Measurements from ENCODE around the gene BHLHE41. TPM values are rescaled to one million over a fixed set of nuclear protein-coding genes. Genes with fewer than 3 reads are reported as not detected.

BHLHE41 gene
- total and polyA plus RNA-seq, 9 of the 15 experiments (the other 6 are each of a cell fraction or from before 2014, with no cell fraction given), result not detected

DNA sequence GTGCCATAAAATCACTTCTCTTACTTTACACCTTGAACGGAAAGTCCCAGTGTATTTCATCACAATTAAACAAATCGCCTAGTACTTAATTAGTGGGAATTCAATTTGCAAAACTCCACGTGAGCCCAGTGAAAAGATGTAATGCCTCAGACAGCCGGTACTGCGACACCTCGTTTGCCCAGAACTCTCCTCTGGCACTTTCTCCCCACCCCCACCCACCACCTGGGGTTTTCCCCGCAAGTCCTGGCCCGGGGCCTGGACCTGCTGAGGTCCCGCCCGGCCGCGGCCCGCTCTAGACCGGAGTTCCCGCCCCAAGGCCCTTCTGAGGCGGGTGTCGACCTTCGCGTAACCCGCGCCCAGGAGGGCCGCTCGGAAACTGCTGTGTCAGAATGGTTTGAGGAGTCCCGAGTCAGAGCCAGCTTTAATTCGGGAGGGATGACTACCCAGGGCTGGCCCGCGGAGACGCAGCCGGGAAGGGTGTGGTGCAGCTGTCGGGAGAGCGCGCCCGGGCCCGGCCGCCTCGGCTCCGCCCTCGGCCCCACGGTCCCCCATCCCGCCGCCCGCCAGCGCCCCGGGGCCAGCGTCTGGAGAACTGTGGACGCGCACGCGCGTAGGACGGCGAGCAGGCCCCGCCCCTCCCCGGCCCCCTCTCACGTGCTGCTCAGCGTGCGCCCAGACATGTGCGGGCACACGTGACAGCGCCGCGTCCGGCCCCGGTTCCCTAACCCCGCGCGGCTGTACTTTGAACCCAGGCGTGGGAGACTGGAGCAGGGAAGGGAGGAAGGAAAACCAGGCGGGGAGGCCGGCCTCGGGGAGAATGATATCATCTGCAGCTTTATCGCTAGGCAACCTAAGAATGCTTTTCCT, 10.8 kb downstream of the BHLHE41 start (continued):
- TF ChIP-seq, protein P1, sequence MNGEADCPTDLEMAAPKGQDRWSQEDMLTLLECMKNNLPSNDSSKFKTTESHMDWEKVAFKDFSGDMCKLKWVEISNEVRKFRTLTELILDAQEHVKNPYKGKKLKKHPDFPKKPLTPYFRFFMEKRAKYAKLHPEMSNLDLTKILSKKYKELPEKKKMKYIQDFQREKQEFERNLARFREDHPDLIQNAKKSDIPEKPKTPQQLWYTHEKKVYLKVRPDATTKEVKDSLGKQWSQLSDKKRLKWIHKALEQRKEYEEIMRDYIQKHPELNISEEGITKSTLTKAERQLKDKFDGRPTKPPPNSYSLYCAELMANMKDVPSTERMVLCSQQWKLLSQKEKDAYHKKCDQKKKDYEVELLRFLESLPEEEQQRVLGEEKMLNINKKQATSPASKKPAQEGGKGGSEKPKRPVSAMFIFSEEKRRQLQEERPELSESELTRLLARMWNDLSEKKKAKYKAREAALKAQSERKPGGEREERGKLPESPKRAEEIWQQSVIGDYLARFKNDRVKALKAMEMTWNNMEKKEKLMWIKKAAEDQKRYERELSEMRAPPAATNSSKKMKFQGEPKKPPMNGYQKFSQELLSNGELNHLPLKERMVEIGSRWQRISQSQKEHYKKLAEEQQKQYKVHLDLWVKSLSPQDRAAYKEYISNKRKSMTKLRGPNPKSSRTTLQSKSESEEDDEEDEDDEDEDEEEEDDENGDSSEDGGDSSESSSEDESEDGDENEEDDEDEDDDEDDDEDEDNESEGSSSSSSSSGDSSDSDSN (IDR thresholded peaks at IDR 0.05; ENCODE audit: borderline replicate concordance in 1 of 2, low read depth in 2 of 2, low read length in 2 of 2), result peak; percentile 53 to 80; a peak in 1 of 4 replicates
- TF ChIP-seq ZNF79 (CRISPR knock-in tag; IDR thresholded peaks at IDR 0.05; ENCODE audit: low read depth) (no peak), MEIS2 (IDR thresholded peaks at IDR 0.05; ENCODE audit: partially characterized antibody) (no peak), ZKSCAN1 (IDR thresholded peaks at IDR 0.05; ENCODE audit: low read depth, low read length) (no peak), NFXL1 (CRISPR knock-in tag; IDR thresholded peaks at IDR 0.05) (no peak), XRCC5 (IDR thresholded peaks at IDR 0.05; ENCODE audit: low read depth, low read length) (no peak), ZNF668 (CRISPR knock-in tag; IDR thresholded peaks at IDR 0.05) (no peak), ZNF586 (CRISPR knock-in tag; conservative IDR thresholded peaks at IDR 0.05) (no peak), KDM1A (IDR thresholded peaks at IDR 0.05) (no peak), C11orf30 (IDR thresholded peaks at IDR 0.05; ENCODE audit: low read depth) (peak; percentile 88), SMC3 (conservative IDR thresholded peaks at IDR 0.05; ENCODE audit: insufficient read depth, low read depth, low read length) (no peak), TGIF2 (CRISPR knock-in tag; IDR thresholded peaks at IDR 0.05) (no peak), ELF1 (tag; IDR thresholded peaks at IDR 0.05) (no peak), MEF2A (IDR thresholded peaks at IDR 0.05; ENCODE audit: control insufficient read depth, low read depth, low read length) (no peak)
- TF ChIP-seq, protein P2, sequence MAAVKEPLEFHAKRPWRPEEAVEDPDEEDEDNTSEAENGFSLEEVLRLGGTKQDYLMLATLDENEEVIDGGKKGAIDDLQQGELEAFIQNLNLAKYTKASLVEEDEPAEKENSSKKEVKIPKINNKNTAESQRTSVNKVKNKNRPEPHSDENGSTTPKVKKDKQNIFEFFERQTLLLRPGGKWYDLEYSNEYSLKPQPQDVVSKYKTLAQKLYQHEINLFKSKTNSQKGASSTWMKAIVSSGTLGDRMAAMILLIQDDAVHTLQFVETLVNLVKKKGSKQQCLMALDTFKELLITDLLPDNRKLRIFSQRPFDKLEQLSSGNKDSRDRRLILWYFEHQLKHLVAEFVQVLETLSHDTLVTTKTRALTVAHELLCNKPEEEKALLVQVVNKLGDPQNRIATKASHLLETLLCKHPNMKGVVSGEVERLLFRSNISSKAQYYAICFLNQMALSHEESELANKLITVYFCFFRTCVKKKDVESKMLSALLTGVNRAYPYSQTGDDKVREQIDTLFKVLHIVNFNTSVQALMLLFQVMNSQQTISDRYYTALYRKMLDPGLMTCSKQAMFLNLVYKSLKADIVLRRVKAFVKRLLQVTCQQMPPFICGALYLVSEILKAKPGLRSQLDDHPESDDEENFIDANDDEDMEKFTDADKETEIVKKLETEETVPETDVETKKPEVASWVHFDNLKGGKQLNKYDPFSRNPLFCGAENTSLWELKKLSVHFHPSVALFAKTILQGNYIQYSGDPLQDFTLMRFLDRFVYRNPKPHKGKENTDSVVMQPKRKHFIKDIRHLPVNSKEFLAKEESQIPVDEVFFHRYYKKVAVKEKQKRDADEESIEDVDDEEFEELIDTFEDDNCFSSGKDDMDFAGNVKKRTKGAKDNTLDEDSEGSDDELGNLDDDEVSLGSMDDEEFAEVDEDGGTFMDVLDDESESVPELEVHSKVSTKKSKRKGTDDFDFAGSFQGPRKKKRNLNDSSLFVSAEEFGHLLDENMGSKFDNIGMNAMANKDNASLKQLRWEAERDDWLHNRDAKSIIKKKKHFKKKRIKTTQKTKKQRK (IDR thresholded peaks at IDR 0.05; ENCODE audit: borderline replicate concordance, low read depth, low read length), result no peak
- TF ChIP-seq, protein P3, sequence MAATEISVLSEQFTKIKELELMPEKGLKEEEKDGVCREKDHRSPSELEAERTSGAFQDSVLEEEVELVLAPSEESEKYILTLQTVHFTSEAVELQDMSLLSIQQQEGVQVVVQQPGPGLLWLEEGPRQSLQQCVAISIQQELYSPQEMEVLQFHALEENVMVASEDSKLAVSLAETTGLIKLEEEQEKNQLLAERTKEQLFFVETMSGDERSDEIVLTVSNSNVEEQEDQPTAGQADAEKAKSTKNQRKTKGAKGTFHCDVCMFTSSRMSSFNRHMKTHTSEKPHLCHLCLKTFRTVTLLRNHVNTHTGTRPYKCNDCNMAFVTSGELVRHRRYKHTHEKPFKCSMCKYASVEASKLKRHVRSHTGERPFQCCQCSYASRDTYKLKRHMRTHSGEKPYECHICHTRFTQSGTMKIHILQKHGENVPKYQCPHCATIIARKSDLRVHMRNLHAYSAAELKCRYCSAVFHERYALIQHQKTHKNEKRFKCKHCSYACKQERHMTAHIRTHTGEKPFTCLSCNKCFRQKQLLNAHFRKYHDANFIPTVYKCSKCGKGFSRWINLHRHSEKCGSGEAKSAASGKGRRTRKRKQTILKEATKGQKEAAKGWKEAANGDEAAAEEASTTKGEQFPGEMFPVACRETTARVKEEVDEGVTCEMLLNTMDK (IDR thresholded peaks at IDR 0.05; ENCODE audit: borderline replicate concordance, insufficient read depth, low read depth, low read length, poor library complexity, severe bottlenecking), result no peak
- TF ChIP-seq, protein P4, sequence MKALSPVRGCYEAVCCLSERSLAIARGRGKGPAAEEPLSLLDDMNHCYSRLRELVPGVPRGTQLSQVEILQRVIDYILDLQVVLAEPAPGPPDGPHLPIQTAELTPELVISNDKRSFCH (CRISPR knock-in tag; IDR thresholded peaks at IDR 0.05), result no peak
- TF ChIP-seq, protein P4 (tag; IDR thresholded peaks at IDR 0.05), result no peak

Measured in K562 (cell line).